Skeletal muscle tissue (tissue), 4 donors: ENCODE measurements around the gene STMND1. TPM values are rescaled to one million over a fixed set of nuclear protein-coding genes. Genes with fewer than 3 reads are reported as not detected.

ENCODE experiments used
- H3K27ac ChIP-seq: one replicate; pipeline ENCODE4 v1.7.0; 2013; ENCODE audit warnings: mild to moderate bottlenecking, low read depth, low read length, inconsistent platforms
- H3K27me3 ChIP-seq, 3 donors: one replicate each; pipeline ENCODE4 v1.7.0; 2013; ENCODE audit warnings: low read length in 3 of 3; ENCODE audit not compliant: control insufficient read depth in 3 of 3, insufficient read depth in 3 of 3
- H3K36me3 ChIP-seq, 3 donors: one replicate each; pipeline ENCODE4 v1.7.0; 2013; ENCODE audit warnings: low read length in 3 of 3; ENCODE audit not compliant: control insufficient read depth in 3 of 3, insufficient read depth in 3 of 3
- H3K4me1 ChIP-seq, 3 donors: one replicate each; pipeline ENCODE4 v1.7.0; 2013; ENCODE audit warnings: low read length in 3 of 3, mild to moderate bottlenecking in 3 of 3; ENCODE audit not compliant: control insufficient read depth in 3 of 3, insufficient read depth in 3 of 3
- H3K4me3 ChIP-seq, 3 donors: one replicate each; pipeline ENCODE4 v1.7.0; 2013; ENCODE audit warnings: low read length in 3 of 3
- H3K9ac ChIP-seq, 3 donors: one replicate each; pipeline ENCODE4 v1.7.0; 2013; ENCODE audit warnings: low read length in 3 of 3, mild to moderate bottlenecking in 3 of 3, moderate library complexity in 2 of 3, low read depth in 1 of 3
- H3K9me3 ChIP-seq, 3 donors: one replicate each; pipeline ENCODE4 v1.7.0; 2013; ENCODE audit warnings: low read length in 3 of 3; ENCODE audit not compliant: control insufficient read depth in 3 of 3
- total RNA-seq: library from RNA; depleted of rRNA; stranded (reverse); fragments of >200 nt; gene quantifications from one replicate; pipeline ENCODE4 v1.2.3, GENCODE V29; 2014
- donor health status: Osteomylitis.

The STMND1 gene
- total RNA-seq, 1 donor from 2014 or later, result not detected

DNA sequence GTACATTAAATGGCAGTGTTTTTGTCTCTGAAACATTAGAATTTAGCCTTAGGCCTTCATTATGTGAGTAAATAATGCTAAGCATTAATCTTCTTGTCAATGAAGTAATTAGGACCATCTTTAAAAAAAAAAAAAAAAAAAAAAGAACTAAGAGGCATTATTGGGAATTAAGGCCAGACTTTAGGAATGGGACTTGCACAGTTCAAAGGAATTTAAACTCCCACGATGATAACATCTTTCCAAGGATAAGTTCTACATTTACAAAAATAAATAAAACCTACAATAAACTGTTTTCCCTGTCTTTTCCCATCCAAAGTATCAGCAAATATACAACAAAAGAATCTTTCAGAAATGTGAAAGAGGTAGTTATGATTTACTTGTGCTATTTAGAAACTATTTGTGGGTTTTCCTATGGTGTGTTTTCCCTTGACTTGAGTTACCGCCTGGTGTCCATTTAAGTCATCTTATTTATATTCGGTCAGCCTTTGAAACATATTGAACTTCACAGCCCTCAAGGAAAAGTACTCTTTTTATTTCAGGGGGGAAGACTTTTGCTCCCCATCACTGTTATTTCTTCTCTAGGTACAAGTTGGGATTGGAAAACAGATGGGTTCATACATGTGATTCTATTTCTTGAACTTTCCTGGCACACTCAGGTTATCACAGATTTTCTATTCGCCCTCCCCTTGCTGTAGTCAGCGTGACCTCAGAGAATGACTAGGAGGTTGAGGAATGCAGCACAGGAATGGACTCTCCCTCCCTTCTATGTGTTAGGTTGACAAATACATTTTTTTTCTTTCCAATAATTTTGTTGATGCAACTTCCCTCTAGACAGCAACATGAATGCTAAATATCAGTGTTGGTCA is 13.6 kb downstream of the STMND1 start:
- Histone ChIP-seq H3K27ac (no peak overlapping the region), H3K4me3 (no peak overlapping the region), H3K4me1 (no peaks in the 10 kb centered on the region), H3K27me3 (no peaks in the 10 kb centered on the region), H3K9me3 (no peaks in the 10 kb centered on the region), H3K9ac (no peak overlapping the region), H3K36me3 (no peaks in the 10 kb centered on the region)

- Histone ChIP-seq H3K4me1 (no peaks in the 10 kb centered on the region), H3K9ac (no peak overlapping the region), H3K9me3 (no peaks in the 10 kb centered on the region), H3K4me3 (no peak overlapping the region), H3K36me3 (no peaks in the 10 kb centered on the region), H3K27me3 (no peaks in the 10 kb centered on the region), H3K27ac (no peak overlapping the region)
Measured at GRCh38 chr6:17116117-17116440, 14.2 kb downstream of the STMND1 start.

DNA sequence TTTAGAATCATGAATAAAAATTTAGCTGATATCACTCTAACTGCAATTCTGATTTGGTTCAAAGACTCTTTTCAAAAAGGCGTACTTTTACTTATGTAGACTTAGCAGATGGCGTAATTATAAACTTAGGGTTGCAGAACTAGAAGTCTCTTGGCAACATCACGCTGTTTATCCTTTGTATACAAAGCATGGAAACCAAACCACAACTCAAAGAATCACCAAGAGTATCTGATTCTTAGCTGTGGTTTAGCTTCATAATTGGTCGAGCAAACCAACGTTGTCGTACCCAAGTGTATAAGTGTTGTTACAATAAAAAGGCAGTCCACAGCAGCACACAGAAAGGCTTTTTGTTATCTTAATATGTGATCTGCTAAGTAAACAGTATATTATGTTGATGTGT is 18.2 kb downstream of the STMND1 start:
- Histone ChIP-seq H3K9me3 (no peaks in the 10 kb centered on the region), H3K4me1 (no peaks in the 10 kb centered on the region), H3K9ac (no peak overlapping the region), H3K36me3 (no peaks in the 10 kb centered on the region), H3K27me3 (no peaks in the 10 kb centered on the region), H3K27ac (no peak overlapping the region), H3K4me3 (no peak overlapping the region)

DNA sequence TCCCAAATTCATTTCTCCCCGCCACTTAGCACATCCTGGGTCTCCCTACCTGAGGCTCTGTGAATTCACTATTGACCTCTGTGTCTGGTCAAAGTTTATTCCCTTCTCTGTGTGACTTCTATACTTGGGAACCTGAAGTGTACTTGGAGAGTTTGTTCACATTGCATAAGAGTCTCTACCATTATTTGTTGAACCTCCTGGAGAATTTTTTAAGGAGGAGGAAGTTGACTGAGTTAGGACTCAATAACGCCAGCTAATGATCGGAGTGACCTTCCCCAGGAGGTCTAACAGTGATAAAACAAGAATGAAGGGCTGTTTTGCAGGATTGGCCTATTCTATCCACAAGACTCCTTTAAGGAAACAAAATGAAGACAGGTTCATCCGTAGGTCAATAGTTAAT is 23.6 kb downstream of the STMND1 start:
- no peaks in the 10 kb centered on the region for H3K4me1 ChIP-seq
- no peaks in the 10 kb centered on the region for H3K9me3 ChIP-seq
- no peaks in the 10 kb centered on the region for H3K36me3 ChIP-seq
- H3K27ac ChIP-seq, result no peak overlapping the region
- H3K9ac ChIP-seq, result no peak overlapping the region
- H3K4me3 ChIP-seq, result no peak overlapping the region
- no peaks in the 10 kb centered on the region for H3K27me3 ChIP-seq

GRCh38 chr6:17130786-17131185 is 28.9 kb downstream of the STMND1 start:
- H3K27me3 ChIP-seq, result no peaks in the 10 kb centered on the region
- no peaks in the 10 kb centered on the region for H3K36me3 ChIP-seq
- H3K27ac ChIP-seq, result no peak overlapping the region
- H3K9me3 ChIP-seq, result peaks cover 0 to 5% (median 0%) of the 10 kb centered on the region in 3 donors
- no peak overlapping the region for H3K9ac ChIP-seq
- H3K4me3 ChIP-seq, result no peak overlapping the region
- H3K4me1 ChIP-seq, result no peaks in the 10 kb centered on the region

DNA sequence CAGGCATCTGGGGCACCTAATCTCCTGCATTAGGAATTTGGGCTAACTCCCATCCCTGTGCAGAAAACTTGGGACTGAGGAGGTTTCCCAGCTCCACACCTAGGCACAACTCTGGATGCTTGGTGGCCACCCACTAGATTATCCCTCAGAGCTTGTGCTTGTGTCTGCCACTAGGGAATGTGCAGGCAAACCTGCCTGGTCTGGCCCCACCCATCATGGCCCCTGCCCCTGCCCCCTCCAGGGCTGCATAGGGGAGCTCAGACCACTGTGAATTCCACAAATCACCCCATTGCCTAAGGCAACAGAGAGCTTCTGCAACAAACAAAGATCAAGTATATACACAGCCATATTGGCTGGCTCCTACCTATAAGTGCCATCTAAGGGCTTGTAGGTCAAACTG is 31.1 kb downstream of the STMND1 start:
- no peak overlapping the region for H3K9ac ChIP-seq
- H3K36me3 ChIP-seq, result no peaks in the 10 kb centered on the region
- no peak overlapping the region for H3K27ac ChIP-seq
- H3K4me3 ChIP-seq, result no peak overlapping the region
- no peaks in the 10 kb centered on the region for H3K4me1 ChIP-seq
- H3K9me3 ChIP-seq, result peaks cover 0 to 5% (median 0%) of the 10 kb centered on the region in 3 donors
- no peaks in the 10 kb centered on the region for H3K27me3 ChIP-seq

DNA sequence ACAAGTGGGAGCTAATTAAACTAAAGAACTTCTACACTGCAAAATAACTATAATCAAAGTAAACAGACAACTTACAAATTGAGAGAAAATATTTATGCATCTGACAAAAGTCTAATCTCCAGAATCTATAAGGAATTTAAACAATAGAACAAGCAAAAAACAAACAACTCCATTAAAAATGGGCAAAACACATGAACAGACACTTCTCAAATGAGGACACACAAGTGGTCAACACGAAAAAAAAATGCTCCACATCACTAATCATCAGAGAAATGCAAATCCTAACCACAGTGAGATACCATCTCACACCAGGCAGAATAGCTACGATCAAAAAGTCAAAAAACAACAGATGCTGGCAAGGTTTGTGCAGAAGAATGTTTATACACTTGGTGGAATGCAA is 36.2 kb downstream of the STMND1 start:
- no peak overlapping the region for H3K9ac ChIP-seq
- no peaks in the 10 kb centered on the region for H3K27me3 ChIP-seq
- no peaks in the 10 kb centered on the region for H3K36me3 ChIP-seq
- no peaks in the 10 kb centered on the region for H3K4me1 ChIP-seq
- H3K27ac ChIP-seq, result no peak overlapping the region
- H3K4me3 ChIP-seq, result no peak overlapping the region
- H3K9me3 ChIP-seq, result peaks cover 0 to 12% (median 0%) of the 10 kb centered on the region in 3 donors

- no peak overlapping the region for H3K27ac ChIP-seq
- no peaks in the 10 kb centered on the region for H3K27me3 ChIP-seq
- no peaks in the 10 kb centered on the region for H3K4me1 ChIP-seq
- no peak overlapping the region for H3K4me3 ChIP-seq
- H3K36me3 ChIP-seq, result no peaks in the 10 kb centered on the region
- H3K9me3 ChIP-seq, result peaks cover 0 to 3% (median 0%) of the 10 kb centered on the region in 3 donors
- no peak overlapping the region for H3K9ac ChIP-seq
Measured at GRCh38 chr6:17144016-17144415, 42.2 kb downstream of the STMND1 start.

DNA sequence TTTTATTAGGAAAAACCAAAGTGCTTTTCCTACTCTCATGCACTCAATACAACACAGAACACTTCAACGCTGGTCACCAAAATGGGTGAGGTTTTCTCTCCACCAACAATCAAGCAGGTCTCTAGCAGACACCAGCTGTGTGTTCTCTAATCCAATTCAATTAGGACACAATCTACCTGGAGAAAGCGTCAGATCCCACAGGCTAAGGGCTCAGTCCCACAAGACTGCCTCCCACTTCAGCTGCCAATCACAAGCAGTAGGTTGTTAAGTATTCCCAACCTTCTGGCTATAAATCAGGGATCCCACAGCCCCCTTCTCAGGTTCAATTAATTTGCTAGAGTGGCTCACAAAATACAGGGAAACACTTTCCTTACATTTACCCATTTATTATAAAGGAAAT is 47.7 kb downstream of the STMND1 start:
- H3K27me3 ChIP-seq, result no peaks in the 10 kb centered on the region
- H3K27ac ChIP-seq, result no peak overlapping the region
- H3K36me3 ChIP-seq, result no peaks in the 10 kb centered on the region
- H3K9me3 ChIP-seq, result peaks cover 0 to under 1% (median 0%) of the 10 kb centered on the region in 3 donors
- H3K4me3 ChIP-seq, result no peak overlapping the region
- no peaks in the 10 kb centered on the region for H3K4me1 ChIP-seq
- H3K9ac ChIP-seq, result no peak overlapping the region

GRCh38 chr6:17150096-17150495 is 48.2 kb downstream of the STMND1 start:
- no peaks in the 10 kb centered on the region for H3K36me3 ChIP-seq
- no peak overlapping the region for H3K4me3 ChIP-seq
- H3K27me3 ChIP-seq, result no peaks in the 10 kb centered on the region
- H3K4me1 ChIP-seq, result no peaks in the 10 kb centered on the region
- no peak overlapping the region for H3K27ac ChIP-seq
- no peak overlapping the region for H3K9ac ChIP-seq
- H3K9me3 ChIP-seq, result no peaks in the 10 kb centered on the region
